H9 (cell line): ENCODE measurements around the gene BCAT1. TPM values are rescaled to one million over a fixed set of nuclear protein-coding genes. Genes with fewer than 3 reads are reported as not detected.

Experiments used
- DNase-seq: peaks from one replicate; pipeline ENCODE4 v3.0.0-alpha.2; 2017
- H2AFZ ChIP-seq: one replicate; pipeline ENCODE4 v1.6.1; 2013; ENCODE audit warnings: mild to moderate bottlenecking, low read length, control low read depth, moderate library complexity
- H2AK5ac ChIP-seq: 2 replicates; pipeline ENCODE4 v1.6.1; 2013; ENCODE audit warnings: low read length, control low read depth, mixed read lengths; ENCODE audit not compliant: insufficient read length
- H2BK120ac ChIP-seq: one replicate; pipeline ENCODE4 v1.6.1; 2013; ENCODE audit warnings: low read depth, mild to moderate bottlenecking, low read length, control low read depth, inconsistent platforms; ENCODE audit not compliant: poor library complexity, severe bottlenecking
- H2BK12ac ChIP-seq: 2 replicates; pipeline ENCODE4 v1.6.1; 2013; ENCODE audit warnings: low read length, control low read depth, mixed read lengths, low read depth; ENCODE audit not compliant: insufficient read length
- H2BK15ac ChIP-seq: 2 replicates; pipeline ENCODE4 v1.6.1; 2013; ENCODE audit warnings: low read depth, low read length, control low read depth
- H2BK20ac ChIP-seq: one replicate; pipeline ENCODE4 v1.6.1; 2013; ENCODE audit warnings: low read depth, mild to moderate bottlenecking, low read length, control low read depth, inconsistent platforms; ENCODE audit not compliant: poor library complexity, severe bottlenecking
- H2BK5ac ChIP-seq: 2 replicates; pipeline ENCODE4 v1.6.1; 2013; ENCODE audit warnings: low read length, control low read depth, mixed read lengths; ENCODE audit not compliant: insufficient read length
- H3K14ac ChIP-seq: 2 replicates; pipeline ENCODE4 v1.6.1; 2013; ENCODE audit warnings: low read length, control low read depth; ENCODE audit not compliant: insufficient read depth
- H3K18ac ChIP-seq: 2 replicates; pipeline ENCODE4 v1.6.1; 2013; ENCODE audit warnings: low read depth, mild to moderate bottlenecking, mixed read lengths, low read length, control low read depth; ENCODE audit not compliant: insufficient read length
- H3K23ac ChIP-seq: 2 replicates; pipeline ENCODE4 v1.6.1; 2013; ENCODE audit warnings: low read length, control low read depth, mixed read lengths, low read depth; ENCODE audit not compliant: insufficient read length
- H3K23me2 ChIP-seq: 2 replicates; pipeline ENCODE4 v1.6.1; 2013; ENCODE audit warnings: low read depth, mild to moderate bottlenecking, mixed read lengths, low read length, control low read depth; ENCODE audit not compliant: insufficient read length, poor library complexity, severe bottlenecking
- H3K27ac ChIP-seq: 2 replicates; pipeline ENCODE4 v1.5.1; 2013; ENCODE audit warnings: low read length, control low read depth, mixed read lengths, low read depth; ENCODE audit not compliant: insufficient read length
- H3K27me3 ChIP-seq: 2 replicates; pipeline ENCODE4 v1.6.1; 2013; ENCODE audit warnings: low read length, control low read depth, inconsistent platforms; ENCODE audit not compliant: insufficient read depth
- H3K4ac ChIP-seq: 2 replicates; pipeline ENCODE4 v1.6.1; 2013; ENCODE audit warnings: low read depth, mild to moderate bottlenecking, control low read depth, inconsistent platforms, low read length, moderate library complexity
- H3K4me1 ChIP-seq: 2 replicates; pipeline ENCODE4 v1.6.1; 2013; ENCODE audit warnings: low read length, control low read depth, inconsistent platforms; ENCODE audit not compliant: insufficient read depth
- H3K4me2 ChIP-seq: 2 replicates; pipeline ENCODE4 v1.6.1; 2013; ENCODE audit warnings: low read length, control low read depth, mixed read lengths; ENCODE audit not compliant: insufficient read length, insufficient read depth
- H3K56ac ChIP-seq: 2 replicates; pipeline ENCODE4 v1.6.1; 2013; ENCODE audit warnings: low read depth, mild to moderate bottlenecking, mixed read lengths, low read length, control low read depth; ENCODE audit not compliant: insufficient read length
- H3K79me1 ChIP-seq: 2 replicates; pipeline ENCODE4 v1.6.1; 2013; ENCODE audit warnings: low read depth, mild to moderate bottlenecking, moderate library complexity, low read length, control low read depth, inconsistent platforms; ENCODE audit not compliant: insufficient read depth, poor library complexity, severe bottlenecking
- H3K79me2 ChIP-seq: 2 replicates; pipeline ENCODE4 v1.6.1; 2013; ENCODE audit warnings: low read length, control low read depth, inconsistent platforms; ENCODE audit not compliant: insufficient read depth
- H3K9ac ChIP-seq: 2 replicates; pipeline ENCODE4 v1.6.1; 2013; ENCODE audit warnings: low read length, control low read depth, mixed read lengths; ENCODE audit not compliant: insufficient read length; ENCODE audit errors: extremely low read depth
- H3K9me3 ChIP-seq: one replicate; pipeline ENCODE4 v1.6.1; 2013; ENCODE audit warnings: low read depth, low read length, inconsistent platforms; ENCODE audit not compliant: control insufficient read depth
- H3T11ph ChIP-seq: one replicate; pipeline ENCODE4 v1.6.1; 2013; ENCODE audit warnings: mild to moderate bottlenecking, low read length, control low read depth, inconsistent platforms
- H4K20me1 ChIP-seq: one replicate; pipeline ENCODE4 v1.6.1; 2013; ENCODE audit not compliant: control insufficient read depth, insufficient read length, insufficient read depth
- H4K5ac ChIP-seq: 2 replicates; pipeline ENCODE4 v1.6.1; 2013; ENCODE audit warnings: low read depth, mild to moderate bottlenecking, mixed read lengths, low read length, control low read depth; ENCODE audit not compliant: insufficient read length
- H4K8ac ChIP-seq: replicated peaks from 2 replicates; pipeline ENCODE4 v1.6.1; 2013; ENCODE audit warnings: low read length, control low read depth, mixed read lengths, low read depth; ENCODE audit not compliant: insufficient read length
- H4K91ac ChIP-seq: 2 replicates; pipeline ENCODE4 v1.6.1; 2013; ENCODE audit warnings: low read depth, mild to moderate bottlenecking, moderate library complexity, mixed read lengths, low read length, control low read depth; ENCODE audit not compliant: insufficient read length
- H3K27ac Mint-ChIP-seq, 3 experiments: 2 replicates in 2 of 3; 3 replicates in 1 of 3; pipeline ENCODE4 v1.8.0; 2020 to 2021; ENCODE audit warnings: mixed read lengths in 3 of 3, mild to moderate bottlenecking in 1 of 3, moderate library complexity in 1 of 3
- H3K27me3 Mint-ChIP-seq: 2 replicates; pipeline ENCODE4 v1.8.0; 2021; ENCODE audit warnings: low read depth, mild to moderate bottlenecking, moderate library complexity, mixed read lengths
- H3K36me3 Mint-ChIP-seq, 3 experiments: 2 replicates in 2 of 3; 3 replicates in 1 of 3; pipeline ENCODE4 v1.8.0; 2020 to 2021; ENCODE audit warnings: low read depth in 3 of 3, mixed read lengths in 3 of 3; ENCODE audit not compliant: insufficient read depth in 1 of 3
- H3K4me1 Mint-ChIP-seq, 2 experiments: 2 replicates each; pipeline ENCODE4 v1.8.0; 2020; ENCODE audit warnings: mixed read lengths in 2 of 2
- H3K4me3 Mint-ChIP-seq, 2 experiments: 2 replicates in 1 of 2; 3 replicates in 1 of 2; pipeline ENCODE4 v1.8.0; 2020 to 2021; ENCODE audit warnings: mild to moderate bottlenecking in 2 of 2, mixed read lengths in 2 of 2, moderate library complexity in 1 of 2
- H3K9me3 Mint-ChIP-seq, 2 experiments: 2 replicates in 1 of 2; 3 replicates in 1 of 2; pipeline ENCODE4 v1.8.0; 2020; ENCODE audit warnings: mild to moderate bottlenecking in 2 of 2, mixed read lengths in 2 of 2, moderate library complexity in 1 of 2
- CTCF ChIP-seq: fragments of 200-600 bp; sonication (generic); conservative IDR thresholded peaks from 3 replicates; pipeline ENCODE4 v1.8.0; 2021; ENCODE audit warnings: antibody characterized with exemption, mild to moderate bottlenecking
- WGBS: extraction: QIAGEN DNeasy Blood & Tissue Kit; methylation state at CpG from one replicate; pipeline ENCODE4 v1.1.7; 2013; ENCODE audit warnings: missing lambda C conversion rate, low lambda C conversion rate, mixed read lengths; ENCODE audit not compliant: insufficient read length; ENCODE audit errors: extremely low coverage; 5-methylcytosine and 5-hydroxymethylcytosine counted together
- total RNA-seq: library from RNA; stranded (reverse); gene quantifications from 2 replicates; pipeline ENCODE4 v1.2.1, GENCODE V29; 2021

BCAT1 gene
- total RNA-seq, 1 experiment from 2014 or later: 244 TPM

DNA sequence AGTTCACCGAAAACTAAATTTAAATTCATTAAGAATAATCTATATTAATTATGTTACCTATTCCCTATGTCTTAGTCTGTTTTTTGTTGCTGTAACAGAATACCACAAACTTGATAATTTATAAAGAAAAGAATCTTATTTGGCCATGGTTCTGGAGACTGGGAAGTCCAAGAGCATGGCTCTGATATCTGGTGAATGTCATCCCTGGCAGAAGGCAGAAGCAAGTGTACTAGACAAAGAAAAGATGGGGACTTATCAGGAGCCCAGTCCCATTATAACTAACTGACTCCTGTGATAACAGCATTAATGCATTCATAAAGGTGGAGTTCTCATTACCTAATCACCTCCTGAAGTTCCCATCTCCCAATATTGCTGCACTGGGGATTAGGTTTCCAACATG, 33.3 kb upstream of the BCAT1 start:
- H2BK20ac ChIP-seq: no peak overlapping the region
- no peak overlapping the region for H2BK120ac ChIP-seq
- H3K79me2 ChIP-seq: no peaks in the 10 kb centered on the region
- H4K20me1 ChIP-seq: no peaks in the 10 kb centered on the region
- H3K9ac ChIP-seq: no peak overlapping the region
- no peak overlapping the region for H3K4ac ChIP-seq
- H3K27ac ChIP-seq: no peak overlapping the region
- Mint-ChIP-seq H3K27ac (no peak overlapping the region), H3K27me3 (no peaks in the 10 kb centered on the region), H3K4me3 (no peak overlapping the region), H3K4me1 (no peaks in the 10 kb centered on the region), H3K9me3 (peaks cover 18 to 19% of the 10 kb centered on the region in 2 experiments), H3K36me3 (peaks cover 0 to 8% (median 2%) of the 10 kb centered on the region in 3 experiments; a peak in 4 of 7 replicates)
- H3K14ac ChIP-seq: no peak overlapping the region
- H3K56ac ChIP-seq: no peak overlapping the region
- H3K23me2 ChIP-seq: no peaks in the 10 kb centered on the region
- no peak overlapping the region for H3K18ac ChIP-seq
- H2AK5ac ChIP-seq: no peak overlapping the region
- H3K79me1 ChIP-seq: no peaks in the 10 kb centered on the region
- H2BK12ac ChIP-seq: no peak overlapping the region
- no peak overlapping the region for H4K91ac ChIP-seq
- H2AFZ ChIP-seq: no peak overlapping the region
- no peak overlapping the region for H3T11ph ChIP-seq
- no peaks in the 10 kb centered on the region for H3K27me3 ChIP-seq
- no CpG with 5 or more reads among the region's 1 CpG for WGBS
- H4K8ac ChIP-seq: no peak overlapping the region
- H3K9me3 ChIP-seq: no peaks in the 10 kb centered on the region
- no peaks in the 10 kb centered on the region for H3K4me1 ChIP-seq
- no peak for TF ChIP-seq CTCF
- no peak overlapping the region for H3K4me2 ChIP-seq
- no peak overlapping the region for H4K5ac ChIP-seq
- H2BK5ac ChIP-seq: no peak overlapping the region
- DNase-seq: no peak
- no peak overlapping the region for H2BK15ac ChIP-seq
- H3K23ac ChIP-seq: no peak overlapping the region
